HG02588 (cell line): Measurements from ENCODE around the gene CERS4.
"Not testable (repeated sequence)": the region's sequence is repeated elsewhere in the genome, so short reads cannot be mapped to it uniquely, and the experiment has no call there.

Source experiments
- ATAC-seq: cut with Tn5 transposase; IDR thresholded peaks from one replicate; pipeline ENCODE4 v1.9.1; 2021; ENCODE audit warnings: mild to moderate bottlenecking, moderate library complexity; ENCODE audit not compliant: unreplicated experiment

Gene CERS4

GRCh38 chr19:8208922-8209461 lies at the start of gene CERS4:
TSS of gene CERS4 (plus strand) at chr19:8209370. CDS start at chr19:8251077, 41,707 bp downstream.
- peak; percentile 50 for ATAC-seq

GRCh38 chr19:8161135-8161646 lies 48.0 kb upstream of the CERS4 start:
- no peak for ATAC-seq

GRCh38 chr19:8163759-8164158 lies 45.4 kb upstream of the CERS4 start:
- ATAC-seq, result no peak

GRCh38 chr19:8167985-8168384 lies 41.2 kb upstream of the CERS4 start:
- ATAC-seq, result no peak

- ATAC-seq, result no peak
Measured at GRCh38 chr19:8168537-8168936, 40.6 kb upstream of the CERS4 start.

- ATAC-seq, result no peak
Measured at GRCh38 chr19:8174706-8175105, 34.5 kb upstream of the CERS4 start.

- ATAC-seq, result no peak
Measured at GRCh38 chr19:8180018-8180417, 29.2 kb upstream of the CERS4 start.

GRCh38 chr19:8184274-8184673 lies 24.9 kb upstream of the CERS4 start:
- no peak for ATAC-seq

- ATAC-seq, result no peak
Measured at GRCh38 chr19:8185343-8186068, 23.7 kb upstream of the CERS4 start.

GRCh38 chr19:8192221-8192820 lies 16.8 kb upstream of the CERS4 start:
- ATAC-seq, result no peak

GRCh38 chr19:8194528-8195267 lies 14.5 kb upstream of the CERS4 start:
- no peak for ATAC-seq

- ATAC-seq, result no peak
Measured at GRCh38 chr19:8196271-8196927, 12.8 kb upstream of the CERS4 start.

GRCh38 chr19:8203288-8204120 lies 5.7 kb upstream of the CERS4 start:
- not testable (repeated sequence) for ATAC-seq

GRCh38 chr19:8204961-8205360 lies 4.2 kb upstream of the CERS4 start:
- ATAC-seq, result no peak

GRCh38 chr19:8206147-8207087 lies 2.8 kb upstream of the CERS4 start:
- no peak for ATAC-seq

- ATAC-seq, result not testable (repeated sequence)
Measured at GRCh38 chr19:8207326-8207725, 1.8 kb upstream of the CERS4 start.

- no peak for ATAC-seq
Measured at GRCh38 chr19:8208119-8208921, 850 bp upstream of the CERS4 start.
